HG02970 (cell line): ENCODE data around the gene DSG3.

Experiments
- ATAC-seq: cut with Tn5 transposase; IDR thresholded peaks from one replicate; pipeline ENCODE4 v1.9.1; 2021; ENCODE audit warnings: mild to moderate bottlenecking, moderate library complexity, moderate number of reproducible peaks; ENCODE audit not compliant: unreplicated experiment, low FRiP score

Gene DSG3

DNA sequence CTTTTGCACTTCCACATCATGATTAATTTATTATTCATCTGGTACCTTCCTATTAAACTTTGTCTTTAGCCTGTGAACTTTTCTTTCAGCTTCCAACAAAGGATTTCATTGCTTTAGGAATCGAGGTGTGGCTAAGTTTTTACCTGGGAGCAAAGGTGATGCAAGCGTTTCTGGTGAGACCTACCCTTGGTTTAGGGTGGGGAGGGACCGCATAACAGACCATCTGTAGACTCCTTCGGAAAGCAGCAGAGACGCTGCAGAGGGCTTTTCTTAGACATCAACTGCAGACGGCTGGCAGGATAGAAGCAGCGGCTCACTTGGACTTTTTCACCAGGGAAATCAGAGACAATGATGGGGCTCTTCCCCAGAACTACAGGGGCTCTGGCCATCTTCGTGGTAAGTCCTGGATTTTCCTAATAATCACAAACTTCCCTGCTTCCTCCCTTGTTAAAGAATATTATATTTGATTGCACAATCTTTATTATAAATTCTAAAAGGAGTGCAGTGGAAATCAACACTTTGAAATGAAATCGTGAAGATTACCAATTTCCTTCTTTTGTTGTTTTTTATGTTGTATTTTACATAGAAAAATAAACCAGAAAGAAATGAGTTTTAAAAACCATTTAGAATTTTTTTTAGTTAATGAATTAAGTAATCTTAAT lies at the start of gene DSG3:
Gene DSG3, plus strand, starts transcription at position 212 of the 662 bp plus-strand sequence. Its CDS starts 137 bp downstream, at position 349.
- ATAC-seq = no peak

- no peak for ATAC-seq
Observed at GRCh38 chr18:31398191-31398590, 49.4 kb upstream of the DSG3 start.

DNA sequence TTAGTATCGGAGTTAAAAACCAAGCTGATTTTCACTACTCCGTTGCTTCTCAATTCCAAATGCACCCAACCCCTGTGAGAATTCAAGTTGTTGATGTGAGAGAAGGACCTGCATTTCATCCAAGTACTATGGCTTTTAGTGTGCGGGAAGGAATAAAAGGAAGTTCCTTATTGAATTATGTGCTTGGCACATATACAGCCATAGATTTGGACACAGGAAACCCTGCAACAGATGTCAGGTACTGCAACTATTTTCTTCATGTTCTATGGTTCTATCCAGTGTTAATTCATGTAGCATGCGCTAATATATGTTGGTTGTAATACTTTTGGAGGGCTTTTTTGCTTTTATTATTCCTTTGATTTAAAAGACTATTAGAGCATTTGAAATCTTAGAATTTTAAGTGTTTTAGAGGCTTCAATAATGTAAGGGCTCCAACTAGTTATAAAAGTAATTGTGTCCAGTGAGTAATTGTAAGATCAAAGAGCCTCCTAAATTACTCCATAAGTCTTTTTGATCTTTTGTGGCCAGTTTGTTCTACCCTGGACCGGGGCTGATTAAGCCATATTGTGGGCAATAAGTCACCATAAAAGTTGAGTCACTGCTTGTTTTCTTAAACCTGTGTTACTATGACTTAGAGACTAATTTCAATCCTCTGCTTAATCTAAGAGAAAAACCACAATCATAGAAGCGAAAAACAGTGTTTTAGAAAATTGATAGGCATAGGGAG lies 48.1 kb upstream of the DSG3 start:
- no peak for ATAC-seq

DNA sequence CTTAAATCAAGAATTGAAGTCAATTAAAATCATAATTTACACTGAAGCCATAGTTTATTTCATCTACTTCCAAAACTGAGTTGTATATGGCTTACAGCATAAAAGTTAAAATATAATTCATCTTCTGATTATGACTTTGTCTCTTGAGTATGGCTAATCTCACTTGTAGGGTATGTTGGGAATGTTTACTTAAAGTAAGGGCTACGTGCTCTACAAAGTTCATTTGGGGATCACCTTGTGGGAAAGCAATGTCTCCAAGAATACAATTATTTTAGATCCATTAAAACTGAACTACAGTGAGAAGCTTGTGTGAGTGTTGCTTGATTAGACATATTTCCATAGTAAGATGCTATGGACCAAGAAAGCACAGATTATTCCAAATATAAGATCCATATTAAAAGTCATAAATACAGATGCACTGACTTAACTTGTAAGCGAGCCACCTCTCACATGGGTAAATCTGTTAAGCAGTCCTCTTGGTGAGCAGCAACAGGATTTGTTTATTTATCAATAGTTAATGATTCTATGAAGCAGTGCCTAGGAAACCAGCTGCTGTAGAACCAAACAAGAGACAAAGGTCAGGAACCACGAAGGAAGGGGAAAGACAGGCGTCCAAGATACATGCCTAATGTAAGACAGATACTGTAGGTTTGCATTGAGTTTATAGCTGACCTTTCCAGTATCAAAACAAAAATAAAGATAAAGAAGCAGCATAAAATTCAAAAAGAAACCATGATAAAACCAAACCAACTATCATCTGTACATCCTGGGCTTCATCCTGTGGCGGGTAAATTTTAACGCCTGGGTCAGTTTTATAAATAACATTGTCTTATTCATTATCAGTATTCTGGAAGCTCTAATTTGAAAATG lies 46.1 kb upstream of the DSG3 start:
- ATAC-seq = no peak

GRCh38 chr18:31402026-31402373 lies 45.5 kb upstream of the DSG3 start:
- ATAC-seq = no peak

DNA sequence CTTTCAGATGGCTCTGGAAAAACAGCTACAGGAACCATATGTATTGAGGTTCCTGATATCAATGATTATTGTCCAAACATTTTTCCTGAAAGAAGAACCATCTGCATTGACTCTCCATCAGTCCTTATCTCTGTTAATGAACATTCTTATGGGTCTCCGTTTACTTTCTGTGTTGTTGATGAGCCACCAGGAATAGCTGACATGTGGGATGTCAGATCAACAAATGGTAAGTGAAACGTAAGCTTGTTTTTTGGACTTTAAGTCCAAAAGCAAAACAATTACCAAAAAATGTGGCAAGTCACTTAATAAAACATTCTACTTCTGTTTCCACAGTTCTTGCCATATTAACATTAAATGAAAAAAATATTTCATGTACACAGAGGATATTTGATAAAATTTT lies 44.1 kb upstream of the DSG3 start:
- ATAC-seq = no peak

DNA sequence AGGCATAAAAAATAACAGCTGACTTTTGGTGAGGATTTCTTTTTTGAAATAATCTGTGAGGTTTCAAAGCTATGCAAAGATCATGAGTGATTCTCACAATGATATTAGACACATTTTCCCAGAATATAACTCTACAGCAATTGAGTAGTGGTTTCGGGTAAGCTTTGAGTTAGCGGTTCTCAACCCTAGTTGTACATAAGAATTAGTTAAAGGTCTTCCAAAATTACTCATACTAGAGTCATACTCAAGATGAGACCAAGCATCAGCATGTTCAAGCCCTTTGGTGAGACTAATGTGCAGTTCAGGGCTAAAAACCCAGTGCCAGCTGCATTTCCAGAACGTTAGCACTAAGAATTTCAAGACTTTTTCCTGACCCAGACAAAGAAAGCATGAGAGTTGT lies 39.9 kb upstream of the DSG3 start:
- ATAC-seq = no peak

DNA sequence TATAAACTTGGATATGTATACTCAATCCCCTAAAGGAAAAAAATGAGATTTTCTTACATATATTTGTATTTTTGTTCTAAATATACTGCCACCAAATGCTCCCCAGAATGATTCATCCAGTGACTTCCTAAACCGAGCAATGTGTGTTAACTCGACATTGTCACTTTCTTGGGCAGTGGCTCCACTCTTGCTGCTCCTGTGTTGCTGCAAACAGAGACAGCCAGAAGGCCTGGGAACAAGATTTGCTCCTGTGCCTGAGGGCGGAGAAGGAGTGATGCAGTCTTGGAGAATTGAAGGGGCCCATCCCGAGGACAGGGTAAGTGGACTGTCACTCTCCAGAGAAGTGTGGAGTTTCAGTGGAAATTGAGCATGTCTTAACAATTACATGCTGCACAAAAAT lies 38.3 kb upstream of the DSG3 start:
- ATAC-seq = no peak

DNA sequence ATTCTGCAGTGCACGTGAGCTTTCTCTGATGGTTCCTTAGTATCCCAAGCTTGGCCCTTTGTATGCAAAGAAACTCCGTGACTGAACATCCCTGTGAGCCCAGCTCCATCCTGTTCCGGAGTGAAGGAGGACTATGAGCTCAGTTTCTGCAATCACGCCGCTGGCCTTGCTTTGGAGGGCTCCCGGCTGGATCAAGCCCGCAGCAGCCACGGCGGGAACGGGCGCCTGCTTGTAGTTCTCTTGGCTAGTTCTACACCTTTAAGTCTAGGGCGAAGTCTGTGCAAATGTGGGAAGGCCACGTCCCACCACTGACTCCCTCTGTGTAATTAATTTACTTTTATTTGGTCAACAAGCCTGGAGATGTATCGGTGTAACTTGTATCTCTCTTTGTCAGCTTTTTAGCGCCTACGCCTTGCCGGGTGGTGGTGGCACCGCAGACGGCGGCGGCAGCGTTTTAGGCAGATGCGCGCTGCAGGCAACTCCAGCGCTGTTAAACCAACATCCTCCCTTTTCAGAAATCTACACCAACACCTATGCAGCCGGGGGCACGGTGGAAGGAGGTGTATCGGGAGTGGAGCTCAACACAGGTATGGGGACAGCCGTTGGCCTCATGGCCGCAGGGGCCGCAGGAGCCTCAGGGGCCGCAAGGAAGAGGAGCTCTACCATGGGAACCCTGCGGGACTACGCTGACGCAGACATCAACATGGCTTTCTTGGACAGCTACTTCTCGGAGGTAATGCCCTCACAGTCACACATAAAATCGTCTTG lies 36.6 kb upstream of the DSG3 start:
- ATAC-seq = no peak

GRCh38 chr18:31413137-31413536 lies 34.4 kb upstream of the DSG3 start:
- no peak for ATAC-seq

- ATAC-seq = no peak
Observed at GRCh38 chr18:31417850-31418249, 29.7 kb upstream of the DSG3 start.

GRCh38 chr18:31419457-31419932 lies 28.0 kb upstream of the DSG3 start:
- ATAC-seq = no peak

- no peak for ATAC-seq
Observed at GRCh38 chr18:31420032-31420431, 27.5 kb upstream of the DSG3 start.

DNA sequence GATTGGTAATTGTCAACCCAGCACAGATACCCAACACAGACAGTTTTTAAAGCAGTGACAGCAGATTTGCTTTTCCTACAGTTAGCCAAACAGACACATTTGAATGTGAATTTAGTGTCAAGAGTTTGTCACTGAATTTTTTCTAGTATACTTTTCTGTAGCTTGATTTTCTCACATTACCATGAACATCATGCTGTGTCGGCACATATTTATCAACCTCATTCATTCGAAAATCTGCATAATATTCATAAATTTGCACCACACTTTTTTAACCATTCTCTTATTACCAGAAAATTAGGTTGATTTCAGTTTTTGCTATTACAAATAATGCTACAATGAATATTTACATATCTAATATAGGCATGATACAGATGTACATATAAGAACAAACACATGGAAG lies 27.0 kb upstream of the DSG3 start:
- no peak for ATAC-seq

GRCh38 chr18:31424383-31424988 lies 23.1 kb upstream of the DSG3 start:
- ATAC-seq = no peak

- no peak for ATAC-seq
Observed at GRCh38 chr18:31426021-31426420, 21.5 kb upstream of the DSG3 start.

DNA sequence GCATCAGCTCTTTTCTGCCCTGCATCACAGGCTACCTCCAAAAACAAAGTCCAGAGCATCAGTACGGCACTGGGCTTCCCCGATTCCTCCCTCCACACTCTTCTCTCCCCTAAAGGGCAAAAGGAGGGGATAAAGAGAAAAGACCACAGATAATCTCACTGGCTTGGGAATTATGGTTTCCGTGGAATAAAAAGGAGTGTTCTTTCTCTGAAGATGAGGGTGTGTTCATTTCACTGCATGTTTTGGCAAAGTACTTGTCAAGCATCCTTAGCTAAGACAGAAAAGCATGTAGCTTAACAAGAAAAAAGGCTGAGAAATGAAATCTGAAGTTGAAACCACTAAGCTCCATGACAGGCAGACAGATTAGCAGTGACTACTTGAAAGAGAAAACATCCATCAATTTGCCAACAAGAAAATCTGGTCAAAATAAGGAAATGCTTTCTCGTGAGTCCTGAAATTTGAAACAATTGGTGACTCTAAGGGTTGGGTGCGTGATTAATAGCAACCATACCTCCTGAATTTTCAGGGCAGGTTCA lies 20.6 kb upstream of the DSG3 start:
- no peak for ATAC-seq

- no peak for ATAC-seq
Observed at GRCh38 chr18:31428211-31428610, 19.3 kb upstream of the DSG3 start.

- no peak for ATAC-seq
Observed at GRCh38 chr18:31429623-31430022, 17.9 kb upstream of the DSG3 start.

DNA sequence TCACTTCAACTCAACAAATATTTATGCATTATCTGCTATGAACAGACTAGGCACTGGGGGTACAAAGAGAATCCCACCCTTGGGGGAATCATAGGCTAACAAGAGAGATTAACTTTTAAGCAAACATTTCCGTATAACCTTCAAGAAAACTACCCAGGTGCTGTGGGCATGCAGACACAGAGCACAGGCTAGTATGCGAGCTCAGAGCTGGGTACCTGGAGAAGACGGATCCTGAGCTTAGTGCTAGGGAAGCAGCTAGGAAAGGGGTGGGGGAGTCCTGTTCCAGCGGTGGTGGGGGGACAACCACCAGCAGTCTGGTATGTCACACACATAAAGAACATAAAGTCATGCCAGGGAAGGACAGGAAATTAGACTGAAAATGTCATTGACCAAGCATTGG lies 17.5 kb upstream of the DSG3 start:
- ATAC-seq = no peak
